ENCODE measurements around the gene GEN1.

- no peak for TF ChIP-seq CTCF (conservative IDR thresholded peaks at IDR 0.05; ENCODE audit: low read length)
- TF ChIP-seq EZH2phosphoT487 (IDR thresholded peaks at IDR 0.05; ENCODE audit: borderline replicate concordance), result no peak
Observed at GRCh38 chr2:17818235-17818815, 64.4 kb downstream of the GEN1 start.
